ENCODE results near the gene COMT.

Gene COMT

GRCh38 chr22:20013382-20013871 lies 71.9 kb downstream of the COMT start:
- TF ChIP-seq, protein P1, sequence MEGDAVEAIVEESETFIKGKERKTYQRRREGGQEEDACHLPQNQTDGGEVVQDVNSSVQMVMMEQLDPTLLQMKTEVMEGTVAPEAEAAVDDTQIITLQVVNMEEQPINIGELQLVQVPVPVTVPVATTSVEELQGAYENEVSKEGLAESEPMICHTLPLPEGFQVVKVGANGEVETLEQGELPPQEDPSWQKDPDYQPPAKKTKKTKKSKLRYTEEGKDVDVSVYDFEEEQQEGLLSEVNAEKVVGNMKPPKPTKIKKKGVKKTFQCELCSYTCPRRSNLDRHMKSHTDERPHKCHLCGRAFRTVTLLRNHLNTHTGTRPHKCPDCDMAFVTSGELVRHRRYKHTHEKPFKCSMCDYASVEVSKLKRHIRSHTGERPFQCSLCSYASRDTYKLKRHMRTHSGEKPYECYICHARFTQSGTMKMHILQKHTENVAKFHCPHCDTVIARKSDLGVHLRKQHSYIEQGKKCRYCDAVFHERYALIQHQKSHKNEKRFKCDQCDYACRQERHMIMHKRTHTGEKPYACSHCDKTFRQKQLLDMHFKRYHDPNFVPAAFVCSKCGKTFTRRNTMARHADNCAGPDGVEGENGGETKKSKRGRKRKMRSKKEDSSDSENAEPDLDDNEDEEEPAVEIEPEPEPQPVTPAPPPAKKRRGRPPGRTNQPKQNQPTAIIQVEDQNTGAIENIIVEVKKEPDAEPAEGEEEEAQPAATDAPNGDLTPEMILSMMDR (IDR thresholded peaks at IDR 0.05; ENCODE audit: borderline replicate concordance, extremely low read depth, low read length, poor library complexity, severe bottlenecking) = peak; percentile 63
- no peak for TF ChIP-seq EZH2 (IDR thresholded peaks at IDR 0.05; ENCODE audit: borderline replicate concordance, low read depth, low read length, severe bottlenecking)
- DNase-seq (peak; percentile 37), ATAC-seq (ENCODE audit: insufficient read depth, low read depth) (0 out of 3 replicates have a peak, but pooled peaks have one; percentile 22)
- H2AFZ ChIP-seq (ENCODE audit: low read depth, low read length) = no peak overlapping the region
- H3K27ac ChIP-seq (ENCODE audit: low read length) = no peak overlapping the region
- no peak overlapping the region for H3K4me3 ChIP-seq (ENCODE audit: low read depth in 1 of 2, low read length in 2 of 2)
- H3K4me2 ChIP-seq (ENCODE audit: insufficient read depth, low read length) = no peak overlapping the region
- no peaks in the 10 kb centered on the region for H3K27me3 ChIP-seq (ENCODE audit: insufficient read depth, low read length, poor library complexity)
- no peaks in the 10 kb centered on the region for H3K9me3 ChIP-seq (ENCODE audit: insufficient read depth, low read length, severe bottlenecking)
- no peaks in the 10 kb centered on the region for H3K79me2 ChIP-seq (ENCODE audit: insufficient read depth, low read length)
- H3K9ac ChIP-seq (ENCODE audit: low read depth, low read length) = no peak overlapping the region
- peaks cover 8% of the 10 kb centered on the region for H4K20me1 ChIP-seq (ENCODE audit: insufficient read depth, low read length)
- H3K4me1 ChIP-seq (ENCODE audit: insufficient read depth, low read length) = peaks cover 18% of the 10 kb centered on the region
- no peaks in the 10 kb centered on the region for H3K36me3 ChIP-seq (ENCODE audit: insufficient read depth, low read length)

DNA sequence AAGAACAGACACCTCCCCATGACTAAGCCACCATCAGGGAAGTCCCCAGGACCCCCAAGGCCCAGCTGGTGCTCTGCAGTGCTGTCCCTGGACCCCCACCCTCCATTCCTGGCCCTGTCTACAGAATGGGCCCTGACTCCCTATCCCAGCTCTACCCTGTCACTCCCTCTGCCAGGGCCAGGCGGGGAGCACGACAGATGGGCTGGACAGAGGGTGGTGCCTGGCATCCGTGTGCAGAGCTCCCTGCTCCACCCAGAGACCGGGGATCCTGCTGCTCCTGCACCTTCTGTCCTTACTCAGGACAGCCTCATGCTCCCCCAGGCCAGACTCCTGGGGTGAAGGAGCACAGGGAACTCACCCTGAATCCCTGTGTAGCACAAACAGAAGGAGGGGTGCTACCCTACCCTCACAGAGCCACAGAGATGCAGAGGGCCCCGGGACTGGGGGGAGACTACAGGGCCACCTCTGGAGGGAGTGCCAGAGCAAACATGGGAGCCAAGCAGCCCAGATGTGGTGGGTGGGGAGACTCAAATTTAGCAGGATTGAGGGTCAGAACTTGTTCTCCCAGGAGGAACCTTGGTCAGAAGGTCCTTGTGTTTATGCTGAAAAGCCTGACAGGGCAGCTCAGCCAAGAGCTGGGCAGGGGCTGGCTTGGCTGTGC lies 73.1 kb downstream of the COMT start:
- Histone ChIP-seq H3K27ac (ENCODE audit: low read length) (no peak overlapping the region), H4K20me1 (ENCODE audit: insufficient read depth, low read length) (peaks cover 8% of the 10 kb centered on the region), H3K9ac (ENCODE audit: low read depth, low read length) (no peak overlapping the region), H3K9me3 (ENCODE audit: insufficient read depth, low read length, severe bottlenecking) (no peaks in the 10 kb centered on the region), H3K79me2 (ENCODE audit: insufficient read depth, low read length) (no peaks in the 10 kb centered on the region), H3K4me3 (ENCODE audit: low read depth in 1 of 2, low read length in 2 of 2) (no peak overlapping the region), H2AFZ (ENCODE audit: low read depth, low read length) (no peak overlapping the region), H3K36me3 (ENCODE audit: insufficient read depth, low read length) (no peaks in the 10 kb centered on the region), H3K27me3 (ENCODE audit: insufficient read depth, low read length, poor library complexity) (no peaks in the 10 kb centered on the region), H3K4me1 (ENCODE audit: insufficient read depth, low read length) (peaks cover 18% of the 10 kb centered on the region), H3K4me2 (ENCODE audit: insufficient read depth, low read length) (no peak overlapping the region)
- TF ChIP-seq, protein P1 (IDR thresholded peaks at IDR 0.05; ENCODE audit: borderline replicate concordance, extremely low read depth, low read length, poor library complexity, severe bottlenecking) = no peak
- no peak for TF ChIP-seq EZH2 (IDR thresholded peaks at IDR 0.05; ENCODE audit: borderline replicate concordance, low read depth, low read length, severe bottlenecking)
- DNase-seq = no peak
- ATAC-seq (ENCODE audit: insufficient read depth, low read depth) = no peak

GRCh38 chr22:20015187-20015625 lies 73.6 kb downstream of the COMT start:
- peaks cover 23% of the 10 kb centered on the region for H3K4me1 ChIP-seq (ENCODE audit: insufficient read depth, low read length)
- H3K4me2 ChIP-seq (ENCODE audit: insufficient read depth, low read length) = no peak overlapping the region

More at GRCh38 chr22:20015187-20015625, 73.6 kb downstream of the COMT start:
- ATAC-seq (ENCODE audit: insufficient read depth, low read depth) = no peak
- no peak overlapping the region for H3K27ac ChIP-seq (ENCODE audit: low read length)
- no peaks in the 10 kb centered on the region for H3K9me3 ChIP-seq (ENCODE audit: insufficient read depth, low read length, severe bottlenecking)
- H3K79me2 ChIP-seq (ENCODE audit: insufficient read depth, low read length) = no peaks in the 10 kb centered on the region
- no peak for DNase-seq
- H3K36me3 ChIP-seq (ENCODE audit: insufficient read depth, low read length) = no peaks in the 10 kb centered on the region
- H2AFZ ChIP-seq (ENCODE audit: low read depth, low read length) = no peak overlapping the region
- H3K4me3 ChIP-seq (ENCODE audit: low read depth in 1 of 2, low read length in 2 of 2) = no peak overlapping the region
- TF ChIP-seq EZH2 (IDR thresholded peaks at IDR 0.05; ENCODE audit: borderline replicate concordance, low read depth, low read length, severe bottlenecking) = no peak
- H3K27me3 ChIP-seq (ENCODE audit: insufficient read depth, low read length, poor library complexity) = no peaks in the 10 kb centered on the region
- H3K9ac ChIP-seq (ENCODE audit: low read depth, low read length) = no peak overlapping the region; the same call in 1 of the 2 replicates
- H4K20me1 ChIP-seq (ENCODE audit: insufficient read depth, low read length) = peaks cover 8% of the 10 kb centered on the region

All from DND-41 (cell line).